HEK293 (cell line): ENCODE data around the gene IL17C.

Source experiments
- CTCF ChIP-seq: fragments of 450-650 bp; formaldehyde crosslinking; IDR thresholded peaks from 2 replicates; pipeline ENCODE4 v1.5.1; 2016; ENCODE audit warnings: missing biosample characterization, missing genetic modification characterization
- HOXC10 ChIP-seq: sonication (generic); formaldehyde crosslinking; IDR thresholded peaks from 2 replicates; pipeline ENCODE4 v1.8.1; 2023; ENCODE audit warnings: mild to moderate bottlenecking, missing genetic modification reagents
- IKZF3 ChIP-seq: fragments of 450-650 bp; IDR thresholded peaks from 2 replicates; pipeline ENCODE4 v1.5.0; 2018; ENCODE audit warnings: missing biosample characterization, mild to moderate bottlenecking, missing genetic modification characterization, moderate library complexity
- MYNN ChIP-seq: fragments of 450-650 bp; formaldehyde crosslinking; IDR thresholded peaks from 2 replicates; pipeline ENCODE4 v1.5.1; 2016; ENCODE audit warnings: missing biosample characterization, missing genetic modification characterization, borderline replicate concordance
- ZBTB1 ChIP-seq: fragments of 450-650 bp; formaldehyde crosslinking; IDR thresholded peaks from 2 replicates; pipeline ENCODE4 v1.5.1; 2016; ENCODE audit warnings: missing biosample characterization, missing genetic modification characterization
- ZNF274 ChIP-seq, 2 experiments: fragments of 200-500 bp in 1 of 2; fragments of 450-650 bp in 1 of 2; sonication (Bioruptor generic) in 1 of 2; formaldehyde crosslinking in 1 of 2; IDR thresholded peaks; 2 replicates each; pipeline versions ENCODE4 v1.5.1 to v1.6.1; 2014 to 2016; ENCODE audit warnings: borderline replicate concordance in 1 of 2, inconsistent platforms in 1 of 2, low read length in 1 of 2, missing biosample characterization in 1 of 2, missing genetic modification characterization in 1 of 2
- ZNF785 ChIP-seq: fragments of 450-650 bp; formaldehyde crosslinking; IDR thresholded peaks from 2 replicates; pipeline ENCODE4 v1.5.1; 2016; ENCODE audit warnings: missing biosample characterization, missing genetic modification characterization
- ZNF830 ChIP-seq: fragments of 450-650 bp; IDR thresholded peaks from 2 replicates; pipeline ENCODE4 v1.5.0; 2018; ENCODE audit warnings: missing biosample characterization, missing genetic modification characterization, low read depth, mild to moderate bottlenecking, moderate library complexity

DNA sequence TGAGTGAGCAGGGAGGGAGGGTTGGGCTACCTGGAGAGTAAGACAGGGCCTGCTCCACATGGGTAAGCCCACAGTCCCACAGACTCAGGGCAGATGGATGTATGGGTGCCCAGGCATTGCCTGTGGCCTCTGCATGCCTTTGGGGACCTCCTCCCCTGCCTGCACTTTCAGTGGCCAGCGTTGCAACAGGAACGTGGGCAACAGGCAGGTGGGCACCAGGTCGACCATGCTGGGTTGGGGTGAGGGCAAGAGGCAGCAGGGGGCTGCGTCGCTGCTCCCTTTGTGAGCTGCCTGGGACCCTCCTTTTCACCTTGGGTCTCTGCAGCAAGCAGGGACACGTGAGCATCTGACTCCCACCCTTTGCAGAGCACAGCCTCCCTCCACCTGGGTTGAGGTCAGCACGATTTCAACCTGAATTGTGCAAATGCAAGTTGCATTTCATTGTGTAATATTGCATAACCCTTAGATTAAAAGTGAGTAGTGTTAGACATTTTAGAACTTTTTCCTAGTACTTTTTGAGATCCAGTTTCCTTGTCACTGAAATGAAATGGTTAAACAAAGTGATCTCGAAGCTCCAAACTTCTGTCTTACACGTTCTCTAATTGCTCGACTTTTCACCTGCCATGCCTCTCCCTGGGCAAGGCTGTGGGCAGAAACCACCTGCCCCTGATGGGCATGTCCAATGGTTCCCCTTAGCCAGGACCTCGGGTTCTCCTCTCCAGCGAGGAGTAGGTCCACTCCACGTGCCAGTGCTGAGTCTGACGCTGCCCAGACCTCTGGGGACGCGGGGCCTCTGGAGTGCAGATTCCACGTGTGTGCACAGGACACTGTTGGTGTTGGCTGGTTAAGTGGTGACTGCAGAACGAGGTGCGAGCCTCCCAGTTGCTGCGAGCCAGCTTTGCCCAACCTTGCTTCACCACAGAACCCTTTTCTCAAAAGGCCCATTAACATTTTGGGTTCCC lies 32.9 kb upstream of the IL17C start:
- TF ChIP-seq CTCF (no peak), ZNF830 (no peak), IKZF3 (tag by site-specific recombination) (no peak), ZNF785 (tag by site-specific recombination) (no peak), ZNF274 (IDR thresholded peaks at IDR 0.05; ENCODE audit: low read length) (no peak), ZNF274 (tag by site-specific recombination; IDR thresholded peaks at IDR 0.05; ENCODE audit: borderline replicate concordance) (no peak), ZBTB1 (tag by site-specific recombination) (no peak), MYNN (tag by site-specific recombination) (no peak), HOXC10 (CRISPR knock-in tag) (no peak)
